K562 treated with DMSO at 1 percent for 24 hours (cell line): ENCODE data around the gene KLHDC7A. TPM values are rescaled to one million over a fixed set of nuclear protein-coding genes. Genes with fewer than 3 reads are reported as not detected.

Experiments
- total RNA-seq: library from RNA; unstranded; fragments of 300-600 nt; gene quantifications from 2 replicates; pipeline ENCODE4 v1.2.3, GENCODE V29; 2022; ENCODE audit warnings: low read depth; ENCODE audit not compliant: insufficient read depth

Gene KLHDC7A
- total RNA-seq, result not detected in 2 replicates

DNA sequence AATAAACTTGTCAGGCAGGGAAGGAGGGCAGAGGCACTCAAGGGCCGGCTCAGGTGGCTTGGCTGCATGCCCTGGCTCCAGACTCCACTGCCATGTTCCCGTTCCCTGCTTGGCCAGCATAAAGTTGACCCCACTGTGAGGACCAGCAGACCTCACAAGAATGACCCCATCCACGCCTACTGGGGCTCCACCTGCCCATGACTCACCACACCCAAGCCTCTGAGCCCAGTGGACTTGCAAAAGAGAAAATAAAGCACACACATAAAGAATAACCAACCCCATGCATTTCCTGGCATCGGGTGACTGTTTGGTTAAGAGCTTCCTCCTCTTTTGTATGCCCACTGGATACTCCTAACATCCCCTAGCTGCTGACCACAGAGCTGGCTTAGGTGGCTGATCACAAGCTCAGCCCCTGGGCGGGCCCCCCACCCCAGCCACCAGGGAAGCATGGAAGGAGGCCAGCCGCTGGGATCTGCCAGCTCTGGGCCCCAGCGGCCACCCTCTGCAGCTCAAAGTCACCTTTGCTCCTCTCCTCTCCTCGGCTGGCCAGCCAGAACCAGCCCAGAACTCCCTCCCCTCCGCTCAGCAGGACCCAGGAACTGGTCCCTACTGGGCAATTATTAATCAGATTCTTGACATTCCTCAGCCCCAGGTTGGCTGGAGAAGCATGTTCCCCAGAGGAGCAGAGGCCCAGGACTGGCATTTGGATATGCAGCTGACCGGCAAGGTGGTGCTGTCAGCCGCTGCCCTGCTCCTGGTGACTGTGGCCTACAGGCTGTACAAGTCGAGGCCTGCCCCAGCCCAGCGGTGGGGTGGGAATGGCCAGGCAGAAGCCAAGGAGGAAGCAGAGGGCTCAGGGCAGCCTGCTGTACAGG, at the start of gene KLHDC7A:
Gene KLHDC7A, plus strand, starts transcription at position 616 of the 875 bp plus-strand sequence. Its CDS starts 52 bp downstream, at position 668.

Other genes with a start within 250 kb of the KLHDC7A start
- gene PAX7, start 149.9 kb downstream of the KLHDC7A start, total RNA-seq, result not detected in 2 replicates